ENCODE data around the gene SMG6. TPM values are rescaled to one million over a fixed set of nuclear protein-coding genes. Genes with fewer than 3 reads are reported as not detected.

SMG6 gene
- total and polyA plus RNA-seq, 8 donors, result 8.4 to 19.8 (median 12.1) TPM

GRCh38 chr17:2075336-2076086 is 228.1 kb downstream of the SMG6 start:
- Histone ChIP-seq H3K4me3 (no peak overlapping the region), H3K27me3 (no peaks in the 10 kb centered on the region), H3K4me1 (peaks cover 0 to 4% (median 0%) of the 10 kb centered on the region in 3 donors), H3K9me3 (no peaks in the 10 kb centered on the region), H3K36me3 (peaks cover 0 to 2% (median 0%) of the 10 kb centered on the region in 3 donors), H3K27ac (peak overlapping the region in 2 of 4 donors; percentile 30 to 47)
- ATAC-seq (peak in 3 of 4 donors; percentile 39 to 46 (median 44)), FAIRE-seq (no peak), DNase-seq (no peak)
- intact Hi-C loops (cut with DNase I), result no loop called here
- TF ChIP-seq, protein P1, sequence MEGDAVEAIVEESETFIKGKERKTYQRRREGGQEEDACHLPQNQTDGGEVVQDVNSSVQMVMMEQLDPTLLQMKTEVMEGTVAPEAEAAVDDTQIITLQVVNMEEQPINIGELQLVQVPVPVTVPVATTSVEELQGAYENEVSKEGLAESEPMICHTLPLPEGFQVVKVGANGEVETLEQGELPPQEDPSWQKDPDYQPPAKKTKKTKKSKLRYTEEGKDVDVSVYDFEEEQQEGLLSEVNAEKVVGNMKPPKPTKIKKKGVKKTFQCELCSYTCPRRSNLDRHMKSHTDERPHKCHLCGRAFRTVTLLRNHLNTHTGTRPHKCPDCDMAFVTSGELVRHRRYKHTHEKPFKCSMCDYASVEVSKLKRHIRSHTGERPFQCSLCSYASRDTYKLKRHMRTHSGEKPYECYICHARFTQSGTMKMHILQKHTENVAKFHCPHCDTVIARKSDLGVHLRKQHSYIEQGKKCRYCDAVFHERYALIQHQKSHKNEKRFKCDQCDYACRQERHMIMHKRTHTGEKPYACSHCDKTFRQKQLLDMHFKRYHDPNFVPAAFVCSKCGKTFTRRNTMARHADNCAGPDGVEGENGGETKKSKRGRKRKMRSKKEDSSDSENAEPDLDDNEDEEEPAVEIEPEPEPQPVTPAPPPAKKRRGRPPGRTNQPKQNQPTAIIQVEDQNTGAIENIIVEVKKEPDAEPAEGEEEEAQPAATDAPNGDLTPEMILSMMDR (IDR thresholded peaks at IDR 0.05), result no peak
- 83 to 91% methylated on average over 12 to 13 of the region's 13 CpGs for WGBS, 2 donors

DNA sequence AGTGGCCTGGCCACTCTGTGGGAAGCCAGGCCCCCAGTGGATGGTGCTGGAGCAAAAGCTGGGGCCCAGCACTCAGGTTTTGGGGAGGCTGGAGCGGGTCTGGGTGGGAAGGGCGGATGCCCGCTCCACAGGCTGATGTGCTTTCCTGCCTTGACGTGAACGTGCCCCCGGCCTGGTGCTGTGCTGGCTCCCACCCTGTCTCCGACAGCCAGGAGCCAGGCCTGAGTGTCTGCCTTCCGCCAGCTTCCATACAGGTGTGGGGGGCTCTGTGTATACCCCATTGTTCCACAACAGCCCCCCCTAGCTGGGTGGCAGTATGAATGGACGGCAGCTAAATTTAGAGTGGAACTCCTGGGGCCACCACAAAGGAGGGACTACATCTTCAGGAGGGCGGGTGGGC is 228.7 kb downstream of the SMG6 start:
- Histone ChIP-seq H3K4me3 (no peak overlapping the region), H3K9me3 (no peaks in the 10 kb centered on the region), H3K27me3 (no peaks in the 10 kb centered on the region), H3K27ac (peak overlapping the region in 1 of 4 donors; percentile 33), H3K4me1 (peaks cover 0 to 4% (median 0%) of the 10 kb centered on the region in 3 donors), H3K36me3 (peaks cover 0 to 2% (median 0%) of the 10 kb centered on the region in 3 donors)
- ATAC-seq, result no peak
- 80 to 87% methylated on average over 10 of the region's 10 CpGs for WGBS, 2 donors
- TF ChIP-seq, protein P1 (IDR thresholded peaks at IDR 0.05), result no peak
- intact Hi-C loops (cut with DNase I), result no loop called here
- no peak for DNase-seq
- FAIRE-seq, result no peak

DNA sequence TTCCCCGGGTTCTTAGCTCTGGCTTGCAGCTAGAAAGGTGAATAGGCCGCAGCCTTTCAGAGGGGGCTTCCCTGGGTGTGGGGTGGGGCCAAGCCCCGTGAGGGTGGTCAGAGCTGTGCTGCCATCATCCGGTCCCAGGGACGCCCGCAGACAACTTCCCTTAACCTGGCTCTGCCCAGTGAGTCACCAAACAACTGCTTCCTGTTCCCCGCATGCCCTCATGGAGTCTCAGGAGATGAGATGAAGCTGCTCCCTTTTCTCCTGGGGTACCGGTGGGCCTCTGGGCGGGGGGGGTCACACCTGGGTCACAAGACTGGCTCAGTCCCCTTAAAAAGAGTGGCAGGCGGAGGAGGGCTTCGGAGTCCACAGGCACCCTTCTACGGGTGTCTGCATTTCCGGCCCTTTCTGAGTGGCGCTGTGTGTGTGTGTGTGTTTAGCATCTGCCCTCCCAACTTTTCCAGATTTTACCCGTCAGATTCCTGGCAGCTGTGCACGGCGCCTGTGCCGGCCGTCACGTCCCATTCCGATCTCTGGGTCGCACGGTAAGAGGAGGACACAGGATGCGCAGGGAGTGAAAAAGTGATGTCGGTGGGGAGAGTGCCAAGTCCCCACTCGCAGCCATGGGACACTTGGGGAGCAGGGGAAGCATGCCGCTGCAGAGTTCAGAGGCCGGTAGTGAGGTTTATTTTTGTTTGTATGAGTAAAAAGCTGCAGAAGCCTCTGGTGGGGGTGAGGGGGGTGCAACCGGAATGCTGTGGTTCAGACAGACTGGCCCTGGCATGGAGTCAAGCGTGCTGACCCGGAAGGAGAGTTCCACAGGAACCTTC is 231.9 kb downstream of the SMG6 start:
- no peak for DNase-seq
- Histone ChIP-seq H3K9me3 (no peaks in the 10 kb centered on the region), H3K4me3 (no peak overlapping the region), H3K27ac (peak overlapping the region in 2 of 4 donors; percentile 39 to 67), H3K27me3 (no peaks in the 10 kb centered on the region), H3K4me1 (peaks cover 0 to 4% (median 0%) of the 10 kb centered on the region in 3 donors), H3K36me3 (peaks cover 0 to 2% (median 0%) of the 10 kb centered on the region in 3 donors)
- intact Hi-C loops (cut with DNase I), result no loop called here
- no peak for FAIRE-seq
- 83 to 89% methylated on average over 30 to 31 of the region's 31 CpGs for WGBS, 2 donors
- TF ChIP-seq, protein P1 (IDR thresholded peaks at IDR 0.05), result no peak
- peak in 1 of 4 donors; percentile 26 for ATAC-seq

DNA sequence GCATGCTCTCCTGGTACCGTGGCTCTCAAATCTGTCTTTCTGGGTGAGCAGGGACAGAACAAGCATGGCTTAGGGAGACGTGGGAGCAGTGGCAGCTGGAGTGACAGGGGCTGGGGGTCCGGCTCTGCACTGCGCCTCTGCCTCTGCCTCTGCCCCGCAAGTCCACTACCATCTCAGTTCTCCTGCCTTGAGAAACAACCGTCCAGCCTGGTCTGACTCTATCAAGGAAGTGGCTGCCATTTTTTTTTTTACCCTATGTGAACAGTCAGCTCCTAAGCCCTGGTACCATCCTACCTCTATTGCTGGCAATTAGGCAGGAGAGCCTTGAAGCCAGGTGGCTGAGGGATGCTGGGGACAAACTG is 232.6 kb downstream of the SMG6 start:
- ATAC-seq (no peak), FAIRE-seq (no peak), DNase-seq (no peak)
- H3K27me3 ChIP-seq, result no peaks in the 10 kb centered on the region
- peaks cover 0 to 4% (median 0%) of the 10 kb centered on the region in 3 donors for H3K4me1 ChIP-seq
- TF ChIP-seq, protein P1 (IDR thresholded peaks at IDR 0.05), result no peak
- peak overlapping the region in 2 of 4 donors; percentile 39 to 67 for H3K27ac ChIP-seq
- 88 to 90% methylated on average over 6 of the region's 6 CpGs for WGBS, 2 donors
- intact Hi-C loops (cut with DNase I), result no loop called here
- H3K9me3 ChIP-seq, result no peaks in the 10 kb centered on the region
- H3K4me3 ChIP-seq, result no peak overlapping the region
- H3K36me3 ChIP-seq, result no peaks in the 10 kb centered on the region
